Gastrocnemius medialis (tissue), 4 donors: ENCODE data around the gene ZNF407. TPM values are rescaled to one million over a fixed set of nuclear protein-coding genes. Genes with fewer than 3 reads are reported as not detected.

ENCODE experiments used
- ATAC-seq, 2 donors: fragments of 150-250 bp; one replicate each; pipeline ENCODE4 v1.9.1; 2016
- DNase-seq, 2 donors: peaks; one replicate each; pipeline ENCODE4 v3.0.0-alpha.2; 2019
- H3K27ac ChIP-seq, 4 donors: fragments of 200-600 bp; sonication (generic); 1 replicate in 1 of 4; 2 replicates in 3 of 4; pipeline ENCODE4 v1.5.1; 2016 to 2018; ENCODE audit warnings: mild to moderate bottlenecking in 2 of 4, moderate library complexity in 1 of 4
- H3K27me3 ChIP-seq, 3 donors: fragments of 200-600 bp; sonication (generic) in 2 of 3; 1 replicate in 1 of 3; 2 replicates in 2 of 3; pipeline versions ENCODE4 v1.5.1 to v1.6.0; 2016 to 2019; ENCODE audit warnings: mild to moderate bottlenecking in 1 of 3, moderate library complexity in 1 of 3
- H3K36me3 ChIP-seq, 2 donors: fragments of 200-600 bp; sonication (generic) in 1 of 2; one replicate each; pipeline ENCODE4 v1.5.1; 2017 to 2018
- H3K4me1 ChIP-seq, 2 donors: fragments of 200-600 bp; sonication (generic) in 1 of 2; one replicate each; pipeline ENCODE4 v1.5.1; 2016 to 2017; ENCODE audit warnings: mild to moderate bottlenecking in 2 of 2
- H3K4me3 ChIP-seq, 4 donors: fragments of 200-600 bp; sonication (generic) in 3 of 4; 1 replicate in 1 of 4; 2 replicates in 3 of 4; pipeline ENCODE4 v1.5.1; 2016 to 2019; ENCODE audit warnings: mild to moderate bottlenecking in 2 of 4
- H3K9me3 ChIP-seq, 3 donors: fragments of 200-600 bp; sonication (generic) in 2 of 3; 1 replicate in 1 of 3; 2 replicates in 2 of 3; pipeline ENCODE4 v1.5.1; 2016 to 2019
- CTCF ChIP-seq, 5 experiments: fragments of 450-650 bp in 3 of 5; fragments of 200-600 bp in 2 of 5; sonication (generic) in 2 of 5; IDR thresholded peaks in 4 of 5; conservative IDR thresholded peaks in 1 of 5; 1 replicate in 4 of 5; 2 replicates in 1 of 5; pipeline ENCODE4 v1.5.1; 2016 to 2019; ENCODE audit warnings: antibody characterized with exemption in 5 of 5, mild to moderate bottlenecking in 3 of 5, moderate library complexity in 3 of 5
- POLR2A ChIP-seq, 2 donors: fragments of 450-650 bp; IDR thresholded peaks; one replicate each; pipeline ENCODE4 v1.6.1; 2017; ENCODE audit warnings: antibody characterized with exemption in 2 of 2, mild to moderate bottlenecking in 2 of 2, moderate library complexity in 2 of 2
- in situ Hi-C, 4 donors: fragments of 200-750 bp; cut with MboI; loops; one replicate each; pipeline versions ENCODE4 v1.15.0 to v1.8.0; 2017; ENCODE audit warnings: low sequenced_read_pairs in 4 of 4
- intact Hi-C: fragments of 100-400 bp; cut with DNase I; formaldehyde crosslinking; loops from one replicate; pipeline ENCODE4 v1.15.1; 2023; ENCODE audit warnings: low total_unique reads
- total RNA-seq, 4 donors: library from RNA; depleted of rRNA; stranded (reverse); fragments of >200 nt; gene quantifications; one replicate each; pipeline versions ENCODE4 v1.1.0 to v1.2.3, GENCODE V29; 2016

The ZNF407 gene
- total RNA-seq, 4 donors from 2014 or later = 5.9 to 11.4 (median 9.2) TPM

DNA sequence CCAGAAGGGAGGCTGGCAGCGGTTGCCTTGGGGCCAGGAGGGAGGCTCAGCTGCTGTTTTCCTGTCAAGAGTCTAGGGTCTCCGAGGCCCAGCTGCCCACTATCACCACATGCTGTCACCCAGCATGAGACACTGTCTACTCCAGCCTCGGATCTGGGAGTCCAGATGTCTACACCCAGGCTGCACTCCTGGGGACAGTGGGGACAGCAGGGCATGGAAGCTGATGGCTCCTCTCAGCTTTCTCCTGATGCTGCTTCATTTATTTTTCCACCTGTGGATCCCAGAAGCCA is 477.3 kb downstream of the ZNF407 start:
- no peaks in the 10 kb centered on the region for H3K9me3 ChIP-seq
- no peak overlapping the region for H3K4me3 ChIP-seq
- H3K36me3 ChIP-seq = no peaks in the 10 kb centered on the region
- H3K4me1 ChIP-seq = peaks cover 0 to 2% of the 10 kb centered on the region in 2 donors
- DNase-seq = no peak
- intact Hi-C loops = no loop called here
- TF ChIP-seq CTCF (IDR thresholded peaks at IDR 0.05 in 4 of 5, conservative IDR thresholded peaks at IDR 0.05 in 1 of 5) = no peak
- TF ChIP-seq POLR2A (IDR thresholded peaks at IDR 0.05) = no peak
- no peaks in the 10 kb centered on the region for H3K27me3 ChIP-seq
- in situ Hi-C loops = no loop called here
- no peak for ATAC-seq
- no peak overlapping the region for H3K27ac ChIP-seq

- in situ Hi-C loops (no loop called here), intact Hi-C loops (no loop called here)
- Histone ChIP-seq H3K4me1 (peaks cover 0 to 2% of the 10 kb centered on the region in 2 donors), H3K27me3 (no peaks in the 10 kb centered on the region), H3K36me3 (no peaks in the 10 kb centered on the region), H3K27ac (no peak overlapping the region), H3K4me3 (no peak overlapping the region), H3K9me3 (no peaks in the 10 kb centered on the region)
- TF ChIP-seq CTCF (IDR thresholded peaks at IDR 0.05 in 4 of 5, conservative IDR thresholded peaks at IDR 0.05 in 1 of 5) = no peak
- TF ChIP-seq POLR2A (IDR thresholded peaks at IDR 0.05) = no peak
- DNase-seq = no peak
- no peak for ATAC-seq
Observed at GRCh38 chr18:75075429-75075841, 477.8 kb downstream of the ZNF407 start.

DNA sequence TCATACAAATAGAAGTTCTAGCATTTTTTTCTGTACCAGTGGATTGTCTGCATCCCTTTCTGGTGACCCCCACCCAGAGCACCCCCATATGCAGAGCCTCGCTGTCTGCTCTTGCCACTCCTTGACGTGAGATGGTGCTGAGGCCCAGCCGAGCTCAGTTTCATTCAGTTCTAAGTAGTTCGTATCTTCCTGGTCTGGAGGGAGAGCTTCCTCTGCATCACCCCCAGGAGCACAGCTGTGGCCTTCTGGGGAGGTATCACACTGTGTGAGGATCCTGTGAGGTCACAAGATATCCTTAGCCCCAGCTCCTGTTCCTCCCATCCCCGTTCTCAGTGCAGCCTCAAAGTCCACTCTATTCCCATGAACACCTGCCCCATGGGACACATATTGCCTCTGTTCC is 478.6 kb downstream of the ZNF407 start:
- H3K27ac ChIP-seq = no peak overlapping the region
- no peaks in the 10 kb centered on the region for H3K9me3 ChIP-seq
- no peak overlapping the region for H3K4me3 ChIP-seq
- ATAC-seq (no peak), DNase-seq (no peak)
- in situ Hi-C loops (no loop called here), intact Hi-C loops (no loop called here)
- no peaks in the 10 kb centered on the region for H3K27me3 ChIP-seq
- no peaks in the 10 kb centered on the region for H3K36me3 ChIP-seq
- no peak for TF ChIP-seq POLR2A (IDR thresholded peaks at IDR 0.05)
- no peak for TF ChIP-seq CTCF (IDR thresholded peaks at IDR 0.05 in 4 of 5, conservative IDR thresholded peaks at IDR 0.05 in 1 of 5)
- no peaks in the 10 kb centered on the region for H3K4me1 ChIP-seq

DNA sequence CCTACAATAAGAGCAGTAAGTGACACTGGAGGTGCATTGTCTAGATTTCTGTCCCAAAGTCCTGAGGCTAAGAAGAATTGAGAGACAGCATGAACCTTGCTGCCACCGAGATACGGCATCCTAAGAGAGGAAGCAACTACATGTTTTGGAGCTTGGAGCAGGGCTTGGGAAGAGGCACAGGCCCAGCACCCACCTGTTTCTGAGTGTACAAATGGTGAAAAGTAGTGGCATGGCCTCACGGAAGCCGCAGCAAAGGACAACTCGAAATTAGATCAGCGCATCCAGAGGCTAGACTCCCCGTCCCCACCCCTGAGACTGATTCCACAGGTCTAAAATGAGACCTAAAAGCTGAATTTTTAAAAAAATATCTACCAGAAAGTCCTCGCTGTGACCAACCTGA is 483.8 kb downstream of the ZNF407 start:
- no peak overlapping the region for H3K4me3 ChIP-seq
- intact Hi-C loops (no loop called here), in situ Hi-C loops (no loop called here)
- DNase-seq (no peak), ATAC-seq (no peak)
- TF ChIP-seq POLR2A (IDR thresholded peaks at IDR 0.05) = no peak
- no peak for TF ChIP-seq CTCF (IDR thresholded peaks at IDR 0.05 in 4 of 5, conservative IDR thresholded peaks at IDR 0.05 in 1 of 5)
- H3K36me3 ChIP-seq = no peaks in the 10 kb centered on the region
- H3K9me3 ChIP-seq = no peaks in the 10 kb centered on the region
- H3K4me1 ChIP-seq = no peaks in the 10 kb centered on the region
- H3K27me3 ChIP-seq = no peaks in the 10 kb centered on the region
- H3K27ac ChIP-seq = no peak overlapping the region

GRCh38 chr18:75083131-75083530 is 485.5 kb downstream of the ZNF407 start:
- H3K36me3 ChIP-seq = no peaks in the 10 kb centered on the region
- no peaks in the 10 kb centered on the region for H3K4me1 ChIP-seq
- DNase-seq = no peak
- intact Hi-C loops = no loop called here
- H3K9me3 ChIP-seq = no peaks in the 10 kb centered on the region
- TF ChIP-seq CTCF (IDR thresholded peaks at IDR 0.05 in 4 of 5, conservative IDR thresholded peaks at IDR 0.05 in 1 of 5) (no peak), POLR2A (IDR thresholded peaks at IDR 0.05) (no peak)
- in situ Hi-C loops = no loop called here
- no peak for ATAC-seq
- H3K4me3 ChIP-seq = no peak overlapping the region
- H3K27ac ChIP-seq = no peak overlapping the region
- no peaks in the 10 kb centered on the region for H3K27me3 ChIP-seq
